Activated CD4-positive, alpha-beta T cell treated with anti-CD3 and anti-CD28 coated beads, Interleukin-2, amount 50 U/mL, for 16 hours (primary cell): Measurements from ENCODE around the gene NR4A3.
A peak's percentile ranks its signal among the peaks of the same experiment; 100 is the strongest.

Experiments
- DNase-seq: peaks from one replicate; pipeline ENCODE4 v3.0.0-alpha.2; 2020

NR4A3 gene

DNA sequence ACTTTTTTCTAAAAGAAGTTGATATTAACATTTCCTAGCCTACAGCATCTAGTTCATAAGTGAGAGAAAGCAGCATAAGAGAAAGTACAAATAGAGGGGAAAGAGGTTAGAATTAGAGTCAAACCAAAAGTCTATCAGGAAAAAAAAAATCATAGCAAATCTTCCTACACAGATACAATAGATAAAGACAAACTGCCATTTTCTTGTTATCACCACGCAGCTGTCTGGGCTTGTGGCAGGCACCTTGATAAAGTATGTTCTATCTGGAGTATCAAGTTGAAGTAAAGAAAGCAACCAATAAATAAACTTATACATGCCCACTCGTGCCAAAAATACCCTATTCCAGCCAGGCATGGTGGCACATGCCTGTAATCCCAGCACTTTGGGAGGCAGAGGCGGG, 5.3 kb upstream of the NR4A3 start:
- DNase-seq = no peak

DNA sequence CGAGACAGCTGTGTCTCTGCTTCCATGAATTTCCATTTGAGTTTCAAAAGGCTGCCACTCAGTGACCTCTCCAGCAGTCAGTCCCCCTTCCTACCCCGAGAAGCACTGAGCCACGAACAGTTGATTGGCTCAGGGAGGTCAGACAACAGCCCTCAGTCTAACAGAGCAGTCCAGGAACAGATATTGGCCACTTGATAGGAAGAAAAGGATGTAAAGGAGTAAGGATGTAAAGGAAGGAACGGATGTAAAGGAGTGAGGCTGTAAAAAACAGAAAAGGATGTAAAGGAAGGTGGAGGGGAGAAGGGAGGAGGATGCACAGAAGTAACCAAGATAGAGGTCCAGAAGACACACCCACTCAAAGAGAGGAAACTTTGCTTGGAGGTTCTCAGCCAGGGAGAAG, 3.2 kb upstream of the NR4A3 start:
- no peak for DNase-seq

DNA sequence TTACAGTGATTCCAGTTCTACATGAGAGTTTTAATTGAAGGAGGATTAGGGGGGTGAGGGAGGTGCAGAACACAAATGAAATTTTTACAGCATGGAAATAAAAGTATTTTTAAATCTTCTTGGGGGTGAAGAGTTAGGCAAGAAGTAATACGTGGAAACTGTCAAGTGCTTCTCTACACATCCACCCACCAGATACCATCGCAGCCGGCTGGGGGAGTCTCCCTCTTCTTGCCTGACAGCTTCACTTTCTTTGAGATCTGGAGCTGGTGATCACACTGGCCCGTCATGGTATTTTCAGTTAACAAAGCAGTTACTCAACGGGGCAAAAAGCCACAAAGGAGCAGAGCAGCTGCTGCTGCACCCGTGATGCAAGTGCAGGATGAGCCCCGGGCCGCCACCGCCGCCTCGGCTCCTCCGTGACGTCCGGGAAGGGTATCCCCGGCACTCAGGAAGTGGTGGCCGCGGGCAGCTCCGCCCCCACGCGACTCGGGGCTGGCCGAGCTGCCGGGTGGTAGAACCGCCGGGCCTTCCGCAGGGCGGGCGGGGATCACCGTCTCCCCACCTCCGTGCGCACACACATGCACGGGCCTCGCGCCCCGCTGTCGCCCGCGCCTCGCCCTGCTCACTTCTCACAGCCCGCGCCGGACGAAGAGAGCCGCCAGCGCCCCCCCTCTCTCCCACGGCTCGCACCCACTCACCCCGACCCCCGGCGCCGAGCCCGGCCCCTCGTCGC, 2.4 kb upstream of the NR4A3 start:
- peak; percentile 92 for DNase-seq

DNA sequence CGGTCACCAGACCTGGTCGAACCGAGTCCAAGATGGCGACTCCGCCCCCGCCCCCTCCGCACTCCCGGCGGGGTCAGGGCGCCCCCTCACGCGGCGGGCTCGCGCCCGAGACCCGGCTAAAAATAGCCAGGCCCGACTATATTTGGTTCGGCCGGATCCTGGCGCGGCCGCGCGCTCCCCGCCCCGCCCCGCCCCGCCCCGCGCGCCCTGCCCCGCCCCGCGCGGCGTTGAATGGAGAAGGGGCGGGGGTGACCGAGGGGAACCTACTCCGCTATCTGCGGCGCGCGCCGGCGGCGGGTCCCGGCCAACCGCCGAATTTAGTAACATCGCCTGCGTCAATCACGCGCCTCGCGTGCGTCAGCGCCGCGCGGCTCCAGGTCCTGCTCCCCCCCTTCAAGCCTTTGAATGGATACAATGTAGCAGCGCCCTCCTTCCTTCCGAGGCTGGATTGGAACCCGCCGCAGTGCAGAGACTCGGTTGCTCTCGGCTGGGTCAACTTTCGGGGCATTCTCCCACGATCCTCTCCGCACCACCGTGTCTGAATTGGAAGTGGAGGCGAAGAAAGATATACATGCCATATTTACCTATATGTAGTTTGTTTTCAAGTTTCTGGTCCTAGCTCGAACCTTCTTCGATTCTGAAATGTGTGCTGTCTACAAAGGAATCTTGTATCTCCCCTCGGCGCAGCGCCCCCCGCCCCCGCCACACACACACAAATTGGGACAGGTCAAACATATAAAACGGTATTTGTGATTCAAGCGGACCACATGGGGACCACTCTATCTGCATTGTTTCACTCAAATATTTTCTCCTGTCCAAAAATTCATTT, 1.6 kb upstream of the NR4A3 start:
- DNase-seq = peak; percentile 90

DNA sequence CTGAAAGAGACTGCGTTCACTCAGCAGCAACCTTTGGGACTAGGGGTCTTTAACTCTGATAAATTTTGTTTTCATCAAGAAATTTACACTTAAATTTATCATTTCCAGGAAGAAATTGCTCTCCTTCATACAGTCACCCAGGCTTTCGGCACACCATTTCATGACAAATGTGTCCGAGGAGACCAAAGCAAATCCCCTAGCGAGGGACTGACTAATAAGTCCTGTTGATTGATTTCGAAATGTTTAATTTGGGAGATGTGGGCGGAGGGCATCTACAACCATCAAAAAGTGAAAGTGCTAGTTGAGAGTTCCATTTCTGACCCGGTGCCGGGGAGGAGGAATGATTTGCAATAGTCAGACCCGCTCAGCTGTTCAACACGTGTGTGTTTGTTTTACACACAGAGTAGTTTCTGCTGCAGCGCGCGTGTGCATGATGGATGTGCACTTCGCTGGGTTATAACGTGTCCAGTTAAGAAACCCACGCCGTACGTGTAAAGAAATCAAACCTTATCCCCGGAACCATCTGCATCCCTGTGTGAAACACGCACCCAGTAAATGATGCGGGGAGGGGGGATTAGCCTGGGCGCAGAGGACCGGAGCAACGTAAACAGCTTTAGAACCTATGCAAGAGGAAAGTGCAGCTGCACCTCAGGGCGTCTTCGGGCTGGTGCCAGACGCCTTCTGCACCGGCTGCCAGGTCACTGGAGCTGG, 845 bp upstream of the NR4A3 start:
- DNase-seq = peak; percentile 79

DNA sequence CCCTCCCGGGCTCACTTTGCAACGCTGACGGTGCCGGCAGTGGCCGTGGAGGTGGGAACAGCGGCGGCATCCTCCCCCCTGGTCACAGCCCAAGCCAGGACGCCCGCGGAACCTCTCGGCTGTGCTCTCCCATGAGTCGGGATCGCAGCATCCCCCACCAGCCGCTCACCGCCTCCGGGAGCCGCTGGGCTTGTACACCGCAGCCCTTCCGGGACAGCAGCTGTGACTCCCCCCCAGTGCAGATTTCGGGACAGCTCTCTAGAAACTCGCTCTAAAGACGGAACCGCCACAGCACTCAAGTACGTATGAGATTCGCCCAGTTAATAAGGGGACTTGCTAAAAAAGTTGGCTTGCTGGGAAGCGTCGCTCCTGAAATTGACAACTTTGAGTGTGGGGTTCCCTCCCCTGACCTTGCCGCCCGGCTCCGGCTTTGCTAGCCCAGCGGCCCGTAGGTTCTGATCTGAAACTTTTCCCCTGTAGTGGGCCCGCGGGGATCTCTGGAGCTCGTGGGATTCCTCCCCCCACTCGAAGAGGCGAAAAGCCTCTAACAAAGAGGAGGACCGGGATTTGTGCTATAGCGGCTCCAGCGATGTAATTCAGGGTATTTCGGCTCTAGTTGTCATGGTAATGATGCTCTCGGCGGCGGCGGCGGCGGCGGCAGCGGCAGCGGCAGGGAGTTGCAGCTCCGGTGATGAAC, 572 bp downstream of the NR4A3 start:
- DNase-seq = no peak

DNA sequence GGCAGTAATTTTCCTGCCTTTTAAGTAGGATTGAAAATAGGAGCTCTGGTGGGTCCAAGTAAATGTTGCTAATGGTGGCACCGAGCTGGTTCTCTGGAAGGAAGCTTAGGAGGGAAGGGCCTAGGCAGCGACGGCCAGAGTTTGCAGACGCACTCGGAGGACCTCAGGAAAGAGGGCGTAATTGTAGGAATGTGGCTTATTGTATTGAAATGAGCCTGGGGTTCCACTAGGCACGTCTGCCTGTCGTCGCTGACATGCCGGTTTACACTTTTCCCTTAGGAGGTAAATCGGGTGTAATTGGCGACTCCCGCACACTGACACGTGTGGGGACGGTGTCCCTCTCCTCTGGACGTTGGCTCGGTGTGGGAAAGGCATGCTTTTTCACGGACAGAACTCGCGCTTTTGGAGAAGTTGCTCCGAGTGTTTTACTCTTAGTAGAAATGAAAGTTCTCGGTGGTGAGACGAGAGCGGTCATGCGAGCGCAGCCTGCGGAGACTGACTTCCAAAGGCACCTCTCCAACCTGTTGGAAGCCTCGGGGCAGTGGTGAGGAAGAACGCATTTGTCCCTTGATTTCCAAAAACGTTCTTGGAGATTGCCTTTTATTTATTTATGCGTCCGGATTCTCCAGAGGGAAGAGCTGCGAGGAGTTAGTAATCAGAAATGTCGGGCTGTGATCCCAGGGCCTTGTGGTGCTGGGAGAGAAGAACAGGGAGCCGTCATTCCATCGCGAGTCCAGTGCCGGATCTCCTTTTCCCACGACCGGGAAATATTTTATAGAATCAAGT, 1.3 kb downstream of the NR4A3 start:
- DNase-seq = no peak

DNA sequence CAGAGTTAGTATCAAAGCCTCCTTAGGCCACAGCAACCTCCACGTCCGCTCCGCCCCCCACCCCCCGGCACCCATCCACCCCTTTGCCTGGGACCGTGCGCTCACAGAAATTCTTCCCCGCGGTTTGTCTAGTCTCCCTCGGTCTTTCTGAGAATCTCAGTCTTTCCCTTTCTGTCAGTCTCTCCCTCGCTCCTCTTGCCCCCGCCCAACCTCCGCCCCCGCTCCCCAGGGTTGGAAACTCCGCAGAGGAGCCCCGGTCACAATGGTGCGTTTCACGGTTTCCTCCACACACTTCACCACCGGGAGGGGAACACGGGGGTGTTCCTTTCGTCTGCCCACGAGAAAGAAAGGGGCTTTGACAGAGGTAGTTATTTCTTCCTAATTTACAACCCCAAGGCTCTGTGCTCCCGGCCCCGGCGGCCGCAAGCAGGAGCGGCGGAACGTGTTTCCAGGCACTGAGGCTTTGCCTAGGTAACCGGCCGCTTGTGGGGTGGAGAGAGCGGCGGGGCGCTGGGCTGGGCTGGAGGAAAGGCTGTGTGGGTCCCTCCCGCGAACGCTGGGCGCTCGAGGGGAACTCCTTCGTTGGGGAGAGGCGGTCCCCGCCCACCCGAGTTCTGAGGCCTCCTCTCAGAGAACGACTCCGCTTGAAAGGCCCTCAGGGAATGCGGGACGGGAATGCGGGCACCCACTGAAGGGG, 2.1 kb downstream of the NR4A3 start:
- peak; percentile 57 for DNase-seq

DNA sequence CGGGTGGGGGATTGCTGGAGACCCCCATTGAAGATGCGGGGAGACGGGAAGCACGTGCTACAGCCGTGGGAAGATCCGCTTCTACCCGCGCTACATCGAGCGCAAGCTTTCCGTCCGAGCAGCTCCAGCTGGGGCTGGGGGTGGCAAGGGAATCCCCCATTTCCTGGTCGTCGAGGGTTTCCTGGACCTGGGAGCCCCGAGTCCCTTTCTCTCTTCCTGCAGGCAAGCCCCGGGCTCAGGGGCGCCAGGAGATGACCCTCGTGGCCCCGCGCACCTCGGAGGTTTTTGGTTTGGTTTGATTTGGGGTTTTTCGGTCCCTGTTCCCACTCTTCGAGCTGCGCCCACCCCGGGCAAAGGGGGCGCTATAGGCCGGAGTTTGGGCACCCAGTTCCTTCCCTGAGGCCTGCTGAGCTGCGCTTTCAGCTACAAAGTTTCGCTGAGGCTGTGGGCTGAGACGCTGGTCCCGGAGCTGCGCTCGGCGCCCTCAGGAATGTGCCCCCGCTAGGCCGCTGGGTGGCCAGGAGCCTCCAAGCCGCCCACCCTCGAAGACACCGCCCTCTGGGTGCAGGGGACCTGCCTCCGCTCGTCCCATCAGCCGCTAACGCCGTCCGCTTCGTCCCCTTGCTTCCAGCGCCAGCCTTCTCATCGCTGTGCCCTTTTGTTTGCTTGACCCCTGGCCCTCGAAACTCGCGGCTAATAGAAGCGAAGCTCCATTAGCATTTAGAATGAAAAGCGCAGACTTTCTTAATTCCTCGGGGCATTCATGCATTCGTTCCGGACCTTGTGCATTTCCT, 2.9 kb downstream of the NR4A3 start:
- DNase-seq = peak; percentile 69

DNA sequence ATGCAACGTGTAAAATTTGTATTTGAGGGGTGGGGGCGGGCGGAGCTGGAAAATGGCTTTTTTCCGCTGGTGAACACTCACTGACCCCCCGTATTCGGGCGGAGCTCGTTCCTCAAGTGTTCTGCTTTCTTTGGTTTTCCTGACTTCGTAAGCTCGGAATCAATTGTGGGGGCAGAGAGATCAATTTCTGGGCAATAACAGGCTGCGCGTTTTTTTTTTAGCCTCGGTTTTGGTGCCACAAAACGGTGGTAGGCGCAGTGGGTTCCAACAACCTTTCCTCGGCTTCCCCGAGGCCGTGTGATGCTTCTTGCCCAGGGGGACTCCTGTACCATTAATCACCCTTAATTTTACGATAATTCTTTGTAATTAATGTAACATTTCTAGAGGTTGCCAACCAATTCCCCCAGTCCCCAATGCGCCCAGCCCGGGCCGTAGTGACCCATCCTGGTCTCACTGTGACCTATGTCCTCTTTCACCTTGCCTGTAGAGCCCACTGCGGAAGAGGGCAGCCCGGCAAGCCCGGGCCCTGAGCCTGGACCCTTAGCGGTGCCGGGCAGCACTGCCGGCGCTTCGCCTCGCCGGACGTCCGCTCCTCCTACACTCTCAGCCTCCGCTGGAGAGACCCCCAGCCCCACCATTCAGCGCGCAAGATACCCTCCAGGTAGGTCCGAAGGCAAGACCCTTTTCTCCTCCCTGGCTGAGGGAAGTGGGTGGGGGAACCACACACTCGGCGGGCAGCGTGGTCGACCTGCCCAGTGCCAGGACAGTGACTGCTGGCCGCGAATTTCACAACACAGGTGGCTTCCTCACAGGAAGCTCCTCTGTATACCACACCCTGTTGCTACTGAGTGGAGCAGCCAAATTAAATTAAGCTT, 3.7 kb downstream of the NR4A3 start:
- no peak for DNase-seq

DNA sequence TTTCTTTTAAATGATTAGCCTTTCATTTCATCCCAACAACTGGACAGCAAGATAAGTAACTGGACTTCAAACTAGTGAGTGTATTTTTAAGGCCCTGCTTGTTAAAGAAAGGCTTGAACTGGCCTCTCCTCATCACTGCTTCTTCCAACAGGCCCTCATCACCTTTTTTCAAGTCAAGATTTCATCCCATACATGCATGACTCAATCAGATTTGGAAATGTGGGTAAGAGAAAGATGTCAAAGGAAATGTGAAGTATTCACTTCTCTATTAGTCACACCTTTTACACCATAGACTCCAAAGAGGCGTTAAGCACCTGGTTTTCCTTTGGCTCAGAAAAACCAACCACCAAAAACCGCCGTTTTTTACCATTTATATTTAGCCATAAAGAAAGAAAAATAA, 4.9 kb downstream of the NR4A3 start:
- peak; percentile 44 for DNase-seq

DNA sequence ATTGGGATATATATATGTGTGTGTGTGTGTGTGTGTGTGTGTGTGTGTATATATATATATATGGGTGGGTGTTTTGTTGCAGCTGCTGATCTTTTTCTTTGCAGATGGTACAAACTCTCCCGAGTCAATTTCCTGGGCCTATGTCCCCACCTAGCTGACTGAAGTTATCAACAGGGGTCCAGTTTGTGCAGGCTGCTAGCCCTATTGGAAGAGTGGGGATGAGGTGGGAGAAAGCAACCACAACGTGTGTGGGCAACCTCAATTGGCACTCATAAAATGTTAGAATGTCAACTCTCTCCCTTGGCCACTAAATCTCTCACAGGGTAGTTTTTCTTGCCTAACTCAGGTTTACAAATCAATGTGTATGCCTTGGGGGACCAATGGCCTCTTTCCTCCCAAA, 5.6 kb downstream of the NR4A3 start:
- no peak for DNase-seq

DNA sequence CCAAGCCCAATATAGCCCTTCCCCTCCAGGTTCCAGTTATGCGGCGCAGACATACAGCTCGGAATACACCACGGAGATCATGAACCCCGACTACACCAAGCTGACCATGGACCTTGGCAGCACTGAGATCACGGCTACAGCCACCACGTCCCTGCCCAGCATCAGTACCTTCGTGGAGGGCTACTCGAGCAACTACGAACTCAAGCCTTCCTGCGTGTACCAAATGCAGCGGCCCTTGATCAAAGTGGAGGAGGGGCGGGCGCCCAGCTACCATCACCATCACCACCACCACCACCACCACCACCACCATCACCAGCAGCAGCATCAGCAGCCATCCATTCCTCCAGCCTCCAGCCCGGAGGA, 6.3 kb downstream of the NR4A3 start:
- DNase-seq = no peak

DNA sequence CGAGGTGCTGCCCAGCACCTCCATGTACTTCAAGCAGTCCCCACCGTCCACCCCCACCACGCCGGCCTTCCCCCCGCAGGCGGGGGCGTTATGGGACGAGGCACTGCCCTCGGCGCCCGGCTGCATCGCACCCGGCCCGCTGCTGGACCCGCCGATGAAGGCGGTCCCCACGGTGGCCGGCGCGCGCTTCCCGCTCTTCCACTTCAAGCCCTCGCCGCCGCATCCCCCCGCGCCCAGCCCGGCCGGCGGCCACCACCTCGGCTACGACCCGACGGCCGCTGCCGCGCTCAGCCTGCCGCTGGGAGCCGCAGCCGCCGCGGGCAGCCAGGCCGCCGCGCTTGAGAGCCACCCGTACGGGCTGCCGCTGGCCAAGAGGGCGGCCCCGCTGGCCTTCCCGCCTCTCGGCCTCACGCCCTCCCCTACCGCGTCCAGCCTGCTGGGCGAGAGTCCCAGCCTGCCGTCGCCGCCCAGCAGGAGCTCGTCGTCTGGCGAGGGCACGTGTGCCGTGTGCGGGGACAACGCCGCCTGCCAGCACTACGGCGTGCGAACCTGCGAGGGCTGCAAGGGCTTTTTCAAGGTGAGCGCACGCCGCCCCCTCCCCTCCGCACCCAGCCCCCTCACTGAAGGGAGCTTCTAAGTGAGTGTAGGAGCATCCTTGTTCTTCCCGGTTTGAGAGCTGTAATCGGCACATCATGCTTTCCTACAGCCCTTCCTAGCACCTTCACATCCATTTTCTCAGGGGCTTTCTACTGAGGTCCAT, 6.9 kb downstream of the NR4A3 start:
- DNase-seq = no peak

DNA sequence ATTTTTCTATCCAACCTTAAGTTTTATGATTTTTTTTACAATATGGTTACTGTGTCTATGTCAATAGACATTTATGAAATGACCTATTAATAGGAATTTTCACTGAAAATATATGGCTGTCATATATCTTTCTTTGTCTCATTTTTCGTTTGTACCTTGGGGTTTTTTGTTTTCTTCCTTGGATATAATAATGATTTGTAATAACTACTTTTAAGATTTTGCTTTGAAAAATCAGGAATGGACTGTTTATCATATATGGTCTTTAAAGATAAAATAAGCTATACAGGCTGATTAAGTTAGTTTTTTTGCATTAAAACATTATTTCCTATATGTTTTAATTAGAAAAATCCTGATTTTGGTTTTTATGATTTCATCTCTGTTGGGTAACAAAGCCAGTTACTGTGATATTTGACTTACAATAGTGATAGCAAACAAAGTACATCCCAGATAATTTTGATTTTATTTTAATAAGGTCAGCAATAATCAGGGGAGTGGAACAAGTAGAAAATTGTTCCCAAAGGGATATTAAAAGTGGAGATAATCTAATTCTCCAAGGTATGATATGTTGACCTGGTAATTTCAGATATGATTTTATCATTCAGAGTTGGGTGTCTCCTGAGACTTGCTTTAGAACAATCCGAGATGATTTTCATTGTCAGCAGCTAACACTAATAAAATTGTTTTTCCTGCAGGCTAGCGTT, 10.3 kb downstream of the NR4A3 start:
- no peak for DNase-seq

DNA sequence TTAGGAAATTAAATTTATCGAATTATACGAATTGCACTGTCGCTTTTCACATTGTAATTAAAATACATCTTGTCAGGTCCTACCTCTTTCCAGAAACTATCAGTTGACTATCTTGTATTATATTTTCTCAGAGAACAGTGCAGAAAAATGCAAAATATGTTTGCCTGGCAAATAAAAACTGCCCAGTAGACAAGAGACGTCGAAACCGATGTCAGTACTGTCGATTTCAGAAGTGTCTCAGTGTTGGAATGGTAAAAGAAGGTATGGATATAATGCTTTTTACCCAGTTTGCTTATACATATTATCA, 10.8 kb downstream of the NR4A3 start:
- no peak for DNase-seq

DNA sequence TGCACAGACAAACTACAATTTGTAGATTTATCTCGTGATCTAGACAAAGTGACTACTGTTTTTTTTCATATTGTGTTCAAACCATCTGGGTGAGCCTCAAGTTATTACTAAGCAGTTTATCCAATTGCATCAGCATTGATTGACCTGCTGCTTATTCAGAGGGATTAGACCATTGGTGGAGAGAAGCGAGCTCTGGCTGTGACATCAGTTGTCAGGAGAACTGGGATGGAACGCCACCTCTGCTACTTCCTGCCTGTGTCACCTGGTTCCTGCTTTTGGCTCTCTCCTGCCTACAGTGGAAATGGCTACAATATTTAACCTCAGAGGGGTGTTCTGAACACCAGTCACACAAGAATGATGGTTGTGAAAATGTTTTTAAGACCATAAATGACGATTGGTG, 12.1 kb downstream of the NR4A3 start:
- no peak for DNase-seq

DNA sequence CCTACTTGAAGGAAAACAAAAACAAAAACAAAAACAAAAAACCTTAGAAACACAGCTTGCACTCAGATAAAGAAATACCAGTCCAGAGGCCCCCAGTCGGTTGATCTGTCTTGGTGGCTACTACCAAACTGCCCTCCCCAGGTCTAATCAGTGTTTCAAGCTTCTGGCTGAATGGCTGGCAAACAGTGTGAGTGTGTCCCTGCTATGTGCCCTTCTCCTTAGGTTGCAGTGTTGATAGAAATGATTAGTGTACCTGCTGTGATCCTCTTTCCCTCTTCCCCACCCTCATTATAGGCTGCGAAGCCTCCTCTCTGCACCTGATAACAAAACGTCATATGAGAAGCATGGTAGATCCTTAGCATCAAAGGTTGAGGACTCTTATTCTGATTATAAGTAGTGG, 12.8 kb downstream of the NR4A3 start:
- no peak for DNase-seq

DNA sequence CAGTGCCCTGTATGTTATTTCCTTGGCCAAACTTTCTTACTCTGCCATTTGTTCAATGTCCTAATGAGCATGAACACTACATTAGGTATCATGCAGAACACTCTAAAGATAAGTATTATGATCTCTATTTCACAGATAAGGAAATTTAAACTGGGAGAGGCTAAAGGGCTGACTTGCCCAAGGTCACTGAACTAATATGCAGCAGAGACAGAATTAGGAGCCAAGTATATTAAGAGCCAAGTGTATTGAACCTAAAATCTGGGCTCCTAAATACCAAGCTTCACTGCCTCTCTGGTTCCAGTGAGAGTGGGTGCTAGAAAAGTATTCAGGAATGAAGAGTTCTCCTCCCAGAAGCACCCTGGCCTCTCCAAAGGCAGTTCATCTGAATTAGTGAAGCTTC, 13.5 kb downstream of the NR4A3 start:
- DNase-seq = no peak
